Stimulated activated CD8-positive, alpha-beta memory T cell treated with anti-CD3 and anti-CD28 coated beads, Interleukin-7, amount 100 ng/mL, for 4 hours (primary cell): Measurements from ENCODE around the gene TMEM63A.
"Not testable (repeated sequence)": the region's sequence is repeated elsewhere in the genome, so short reads cannot be mapped to it uniquely, and the experiment has no call there.

Experiments
- DNase-seq, 2 donors: peaks; one replicate each; pipeline ENCODE4 v3.0.0-alpha.2; 2020; ENCODE audit warnings: low read depth in 2 of 2

The TMEM63A gene

GRCh38 chr1:225908773-225909172 is 26.6 kb upstream of the TMEM63A start:
- no peak for DNase-seq

GRCh38 chr1:225908013-225908640 is 25.9 kb upstream of the TMEM63A start:
- no peak for DNase-seq

- DNase-seq: no peak
Observed at GRCh38 chr1:225907341-225907740, 25.2 kb upstream of the TMEM63A start.

- no peak for DNase-seq
Observed at GRCh38 chr1:225906467-225906866, 24.3 kb upstream of the TMEM63A start.

- DNase-seq: no peak
Observed at GRCh38 chr1:225903623-225904022, 21.4 kb upstream of the TMEM63A start.

GRCh38 chr1:225899044-225899925 is 17.1 kb upstream of the TMEM63A start:
- DNase-seq: no peak

- no peak for DNase-seq
Observed at GRCh38 chr1:225897595-225898514, 15.7 kb upstream of the TMEM63A start.

- DNase-seq: peak; percentile 41 to 56
Observed at GRCh38 chr1:225896937-225897549, 14.9 kb upstream of the TMEM63A start.

GRCh38 chr1:225896494-225896893 is 14.3 kb upstream of the TMEM63A start:
- no peak for DNase-seq

- DNase-seq: no peak
Observed at GRCh38 chr1:225892307-225892706, 10.1 kb upstream of the TMEM63A start.

GRCh38 chr1:225891229-225891972 is 9.2 kb upstream of the TMEM63A start:
- DNase-seq: no peak

- no peak for DNase-seq
Observed at GRCh38 chr1:225890346-225891228, 8.4 kb upstream of the TMEM63A start.

- DNase-seq: no peak
Observed at GRCh38 chr1:225889743-225890142, 7.6 kb upstream of the TMEM63A start.

GRCh38 chr1:225888898-225889601 is 6.9 kb upstream of the TMEM63A start, which contains the start of gene LEFTY1:
TSS of gene LEFTY1 (minus strand) at chr1:225889146. CDS start at chr1:225889066, 80 bp downstream.
- no peak for DNase-seq

- no peak for DNase-seq
Observed at GRCh38 chr1:225888289-225888897, 6.2 kb upstream of the TMEM63A start.

- not testable (repeated sequence) for DNase-seq
Observed at GRCh38 chr1:225887554-225888288, 5.5 kb upstream of the TMEM63A start.

- no peak for DNase-seq
Observed at GRCh38 chr1:225887030-225887314, 4.8 kb upstream of the TMEM63A start.
